A172 (cell line): ENCODE data around the gene TRPM2. TPM values are rescaled to one million over a fixed set of nuclear protein-coding genes. Genes with fewer than 3 reads are reported as not detected.
"Not testable (repeated sequence)": the region's sequence is repeated elsewhere in the genome, so short reads cannot be mapped to it uniquely, and the experiment has no call there.

Source experiments
- DNase-seq: peaks from one replicate; pipeline ENCODE4 v3.0.0-alpha.2; 2015; ENCODE audit warnings: low spot score
- total RNA-seq: library from RNA; depleted of rRNA; stranded (reverse); fragments of >200 nt; shearing (Covaris generic); gene quantifications from 2 replicates; pipeline ENCODE4 v1.2.3, GENCODE V29; 2014

Gene TRPM2
- total RNA-seq, 1 experiment from 2014 or later = 1.9 TPM

DNA sequence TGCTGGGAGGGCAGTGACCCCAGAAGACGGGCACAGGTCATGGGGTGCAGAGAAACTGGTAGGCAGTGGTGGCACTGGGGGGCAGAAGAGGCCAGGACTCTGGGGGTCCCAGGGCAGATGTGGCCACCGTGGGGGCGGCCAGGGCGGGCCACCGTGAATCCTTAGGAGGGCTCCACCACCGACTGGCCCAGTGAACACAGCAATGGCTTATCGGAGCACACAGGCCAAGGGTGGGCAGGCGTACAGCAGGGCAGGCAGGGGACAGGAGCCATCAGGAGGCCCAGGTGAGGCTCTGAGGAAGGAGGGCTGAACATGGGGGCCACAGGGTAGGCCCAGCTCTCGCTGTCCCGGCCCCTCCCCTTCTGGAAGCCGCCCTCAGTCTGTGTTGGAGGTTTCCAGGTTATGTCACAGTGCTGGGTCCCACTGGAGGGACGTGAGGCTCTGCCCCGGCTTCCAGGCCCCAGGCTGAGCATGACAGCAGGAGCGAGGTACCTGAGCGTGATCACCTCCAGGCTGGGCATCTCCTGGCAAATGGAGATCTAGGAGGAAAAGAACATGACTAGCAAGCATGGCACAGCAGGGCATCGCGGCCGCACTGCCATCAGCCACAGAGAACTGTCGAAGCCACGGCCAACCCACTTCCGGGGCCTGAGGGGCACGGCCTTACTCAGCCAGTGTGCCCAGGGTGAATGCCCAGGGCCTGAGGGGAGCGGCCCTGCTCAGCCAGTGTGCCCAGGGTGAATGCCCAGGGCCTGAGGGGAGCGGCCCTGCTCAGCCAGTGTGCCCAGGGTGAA is 18.0 kb upstream of the TRPM2 start:
- no peak for DNase-seq

DNA sequence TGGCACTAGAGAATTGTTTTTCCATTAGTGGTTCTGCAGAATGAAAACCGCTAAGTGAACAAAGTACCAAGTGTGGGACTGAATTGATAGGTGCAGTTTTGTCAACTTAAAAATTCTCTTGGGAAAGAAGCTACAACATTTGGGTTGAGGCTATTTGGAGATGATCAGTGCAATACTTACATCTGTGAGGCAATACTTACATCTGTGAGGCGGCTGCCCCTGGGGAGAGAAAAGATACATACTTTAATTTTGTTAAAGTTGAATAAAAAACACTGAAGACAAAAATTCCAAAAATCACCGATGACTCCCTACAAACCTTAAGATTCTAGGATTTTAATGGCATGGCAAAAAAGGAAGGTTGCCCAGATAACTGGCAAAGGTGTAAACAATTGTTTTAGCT is 16.0 kb upstream of the TRPM2 start:
- no peak for DNase-seq

DNA sequence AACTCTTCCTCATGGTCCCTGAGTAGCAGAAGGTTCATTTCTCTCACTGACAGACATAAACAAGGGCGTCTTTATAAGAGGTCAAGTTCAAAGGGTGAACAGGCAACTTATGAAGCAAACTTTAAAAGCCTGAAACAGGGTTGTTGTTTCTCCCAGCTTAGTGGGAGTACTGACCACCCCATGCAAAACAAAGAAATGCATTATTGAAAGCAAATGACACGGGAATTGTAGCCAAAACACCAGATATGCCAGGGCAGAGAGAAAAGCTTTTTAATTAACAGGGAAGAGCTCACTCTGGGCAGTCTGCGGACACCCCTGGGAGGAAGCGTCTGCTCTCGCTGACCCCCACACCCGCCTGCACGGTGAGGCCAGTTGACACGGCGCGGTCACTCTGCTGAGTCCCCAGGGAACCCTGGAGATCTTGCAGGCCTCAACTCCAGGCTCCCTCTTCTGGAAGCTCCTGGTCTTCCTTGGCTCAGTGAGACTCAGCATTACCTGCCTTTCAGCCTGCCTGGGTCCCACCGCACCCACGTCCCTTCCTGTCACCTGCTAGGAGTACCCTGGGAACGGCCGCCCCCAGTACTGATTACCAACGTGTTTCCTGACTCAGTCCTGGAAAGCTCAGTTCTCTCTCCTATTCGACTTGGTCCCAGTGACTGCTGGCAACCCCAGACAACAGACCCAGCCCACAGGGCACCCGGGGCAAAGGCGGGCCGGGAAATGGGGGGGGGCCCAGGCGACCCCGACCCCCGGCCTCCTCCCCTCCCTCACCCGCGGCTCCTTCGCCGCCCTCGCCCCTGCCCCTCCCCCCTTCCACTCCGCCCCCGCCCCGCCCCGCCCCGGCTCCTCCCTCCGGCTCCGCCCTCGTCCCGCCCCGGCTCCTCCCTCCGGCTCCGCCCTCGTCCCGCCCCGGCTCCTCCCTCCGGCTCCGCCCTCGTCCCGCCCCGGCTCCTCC is 15.2 kb upstream of the TRPM2 start:
- DNase-seq = peak; percentile 70

DNA sequence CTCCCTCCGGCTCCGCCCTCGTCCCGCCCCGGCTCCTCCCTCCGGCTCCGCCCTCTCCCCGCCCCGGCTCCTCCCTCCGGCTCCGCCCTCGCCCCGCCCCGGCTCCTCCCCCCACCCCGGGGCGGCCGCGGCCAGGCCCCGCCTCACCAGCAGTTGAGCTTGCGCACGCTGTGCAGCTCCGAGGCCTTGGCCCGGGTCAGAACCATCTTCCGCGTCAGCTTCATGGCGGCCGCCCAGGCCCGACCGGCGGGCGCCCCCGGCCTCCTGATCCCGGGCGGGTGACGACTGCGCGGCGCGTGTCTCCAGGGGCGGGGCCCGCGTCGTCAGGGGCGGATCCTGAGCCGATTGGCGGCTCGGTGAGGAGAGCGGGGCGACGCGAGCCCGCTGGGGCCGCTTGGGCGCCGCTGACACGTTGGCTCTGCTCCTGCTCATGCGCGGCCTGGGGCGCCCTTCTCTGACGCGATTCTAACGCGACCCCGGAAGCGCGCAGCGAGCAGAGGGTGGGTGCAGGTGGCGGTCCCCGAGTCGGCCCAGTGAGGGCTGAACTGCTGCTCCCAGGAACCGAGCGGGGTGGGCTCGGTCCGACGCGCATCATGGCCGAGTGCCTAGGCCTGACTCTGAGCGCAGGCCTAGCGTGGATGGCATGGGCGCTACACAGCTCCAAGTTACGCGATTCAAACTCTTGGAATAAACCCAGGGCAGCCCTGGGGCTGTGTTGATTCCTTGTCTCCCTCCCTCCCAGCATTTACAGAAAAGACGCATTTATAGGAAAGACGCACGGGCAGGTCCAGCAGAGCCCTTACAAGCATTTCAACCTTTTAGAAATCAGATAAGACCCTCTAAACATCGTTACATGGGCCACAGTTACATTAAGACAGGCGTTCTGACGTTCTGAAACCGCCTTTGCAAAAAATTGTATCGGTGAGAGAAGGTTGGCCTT is 14.2 kb upstream of the TRPM2 start, which contains the start of gene CFAP410:
CFAP410 (minus strand) TSS at position 420 of the 940 bp plus-strand sequence; CDS start at position 224, 196 bp downstream.
- DNase-seq = peak; percentile 92

DNA sequence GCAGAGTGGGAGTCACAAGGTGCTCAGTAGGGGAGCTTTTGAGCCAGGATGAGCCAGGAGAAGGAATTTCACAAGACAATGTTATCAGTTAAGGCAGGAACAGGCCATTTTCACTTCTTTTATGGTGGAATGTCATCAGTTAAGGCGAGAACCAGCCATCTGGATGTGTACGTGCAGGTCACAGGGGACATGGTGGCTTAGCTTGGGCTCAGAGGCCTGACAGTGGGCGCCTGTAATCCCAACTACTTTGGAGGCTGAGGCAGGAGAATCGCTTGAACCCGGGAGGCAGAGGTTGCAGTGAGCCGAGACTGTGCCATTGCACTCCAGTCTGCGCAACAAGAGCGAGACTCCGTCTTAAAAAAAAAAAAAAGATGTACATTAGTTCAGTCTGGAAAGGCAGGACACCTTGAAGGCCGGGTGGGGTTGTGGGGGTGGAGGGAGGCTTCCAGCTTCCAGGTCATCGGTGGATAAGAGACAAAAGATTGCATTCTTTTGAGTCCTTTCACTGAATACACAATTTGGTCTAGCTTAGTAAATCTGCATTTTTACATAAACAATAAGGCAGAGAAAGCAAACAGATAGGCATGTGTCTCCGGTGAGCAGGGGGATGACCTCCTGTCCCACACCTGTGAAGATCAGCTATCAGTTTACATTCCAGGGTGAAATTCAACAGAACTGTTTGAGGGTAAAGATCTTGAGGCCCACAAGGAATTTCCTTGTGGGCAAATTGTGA is 11.5 kb upstream of the TRPM2 start:
- not testable (repeated sequence) for DNase-seq

DNA sequence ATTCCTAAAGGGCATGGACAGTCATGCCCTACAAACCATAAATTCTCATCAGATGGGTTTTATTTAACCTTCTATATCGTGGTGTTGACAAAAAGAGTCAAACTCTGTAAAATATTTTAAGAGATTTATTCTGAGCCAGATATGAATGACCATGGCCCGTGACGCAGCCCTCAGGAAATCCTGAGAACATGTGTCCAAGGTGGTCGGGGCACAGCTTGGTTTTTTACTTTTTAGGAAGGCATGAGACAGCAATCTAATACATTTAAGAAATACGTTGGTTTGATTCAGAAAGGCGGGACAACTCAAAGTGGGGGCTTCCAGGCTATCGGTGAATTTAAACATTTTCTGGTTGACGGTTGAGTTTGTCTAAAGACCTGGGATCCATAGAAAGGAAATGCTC is 10.4 kb upstream of the TRPM2 start:
- not testable (repeated sequence) for DNase-seq

DNA sequence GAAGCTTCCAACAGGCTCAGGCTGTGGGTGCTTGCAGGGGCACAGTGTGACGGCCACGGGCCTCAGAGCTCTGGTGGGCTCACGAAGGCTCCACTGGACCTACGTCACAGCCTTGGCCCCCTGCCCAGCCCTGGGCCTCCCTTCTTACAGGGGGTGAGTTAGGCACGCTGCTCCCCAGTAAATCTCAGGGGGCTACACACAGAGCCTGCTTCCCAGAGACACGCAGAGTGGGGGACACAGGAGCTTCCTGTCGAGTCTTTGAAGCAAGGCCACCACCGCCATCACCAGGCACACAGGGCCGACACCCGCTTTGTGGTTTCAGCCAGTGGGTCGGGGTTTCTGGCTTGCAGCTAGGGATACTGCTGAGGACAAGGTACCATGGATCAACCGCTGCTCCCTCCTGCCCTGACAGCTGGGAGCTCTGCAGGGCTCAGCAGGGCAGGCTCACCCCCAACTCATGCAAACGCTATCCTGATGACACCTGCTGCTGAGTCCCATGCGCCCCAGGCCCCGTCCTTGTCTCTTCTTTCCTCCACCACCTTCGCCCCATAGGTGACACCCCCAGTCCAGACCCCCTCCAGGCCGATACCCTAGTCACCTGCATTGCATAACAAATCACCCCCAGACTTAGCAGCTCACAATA is 8.8 kb upstream of the TRPM2 start:
- DNase-seq = no peak

DNA sequence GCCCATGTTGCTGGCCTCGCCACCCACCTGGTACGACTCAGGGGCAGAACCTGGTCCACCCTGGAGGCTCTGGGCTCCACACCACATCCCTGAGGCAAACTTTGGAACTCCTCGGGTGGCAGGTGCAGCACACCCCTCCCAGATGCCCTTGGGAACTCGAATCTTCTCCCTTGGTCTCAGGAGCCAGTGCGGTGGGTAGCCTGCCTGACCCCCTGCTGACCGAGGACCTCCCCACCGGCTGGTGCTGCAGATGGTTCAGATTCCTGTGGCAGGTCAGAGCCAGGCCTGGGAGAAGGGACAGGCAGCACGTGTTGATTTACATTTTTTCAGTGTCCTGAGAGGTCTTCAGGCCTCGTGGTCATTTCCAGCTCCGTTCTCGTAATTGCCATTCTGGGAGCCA is 7.9 kb upstream of the TRPM2 start:
- DNase-seq = no peak

DNA sequence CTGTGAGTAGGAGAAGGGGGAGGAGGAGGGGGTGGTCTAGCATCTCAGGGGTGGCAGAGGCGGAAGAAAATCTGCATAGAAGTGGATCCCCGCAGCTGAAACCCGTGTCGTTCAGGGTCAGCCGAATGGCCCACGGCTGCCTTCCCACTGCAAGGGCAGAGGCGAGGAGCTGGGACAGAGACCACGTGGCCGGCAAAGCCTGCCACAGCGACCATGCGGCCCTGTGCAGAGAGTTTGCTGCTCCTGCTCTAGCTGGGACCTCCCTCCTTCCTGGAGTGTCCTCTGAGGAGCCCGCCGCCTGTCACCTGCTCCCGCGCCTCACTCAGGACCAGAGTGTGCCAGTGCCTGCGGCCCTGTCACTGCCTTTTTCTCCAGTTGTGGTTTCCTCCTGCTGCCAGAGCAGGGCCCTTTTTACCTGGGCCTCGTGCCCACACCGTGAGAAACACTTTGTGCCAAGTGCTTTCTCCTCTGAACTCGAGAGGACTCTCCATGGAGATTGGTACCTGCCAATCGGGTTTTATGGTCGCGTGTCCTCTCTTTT is 5.4 kb upstream of the TRPM2 start:
- no peak for DNase-seq

DNA sequence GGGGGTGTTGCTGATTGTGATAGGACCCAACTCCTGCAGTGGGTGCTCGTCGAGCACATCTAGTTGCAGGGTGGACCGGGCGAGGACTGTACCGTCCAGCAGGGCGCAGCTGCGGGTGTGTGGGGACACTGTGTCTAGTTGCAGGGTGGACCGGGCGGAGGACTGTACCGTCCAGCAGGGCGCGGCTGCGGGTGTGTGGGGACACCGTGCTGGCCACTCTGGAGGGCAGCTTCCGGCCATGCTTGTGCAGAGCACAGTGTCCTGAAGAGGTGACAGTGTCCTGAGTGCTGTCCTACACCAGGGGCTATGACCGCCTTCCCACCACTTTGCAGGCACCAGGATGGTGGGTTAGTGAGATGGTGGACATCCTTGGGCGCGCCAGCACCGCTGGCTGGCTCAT is 4.6 kb upstream of the TRPM2 start:
- DNase-seq = no peak

DNA sequence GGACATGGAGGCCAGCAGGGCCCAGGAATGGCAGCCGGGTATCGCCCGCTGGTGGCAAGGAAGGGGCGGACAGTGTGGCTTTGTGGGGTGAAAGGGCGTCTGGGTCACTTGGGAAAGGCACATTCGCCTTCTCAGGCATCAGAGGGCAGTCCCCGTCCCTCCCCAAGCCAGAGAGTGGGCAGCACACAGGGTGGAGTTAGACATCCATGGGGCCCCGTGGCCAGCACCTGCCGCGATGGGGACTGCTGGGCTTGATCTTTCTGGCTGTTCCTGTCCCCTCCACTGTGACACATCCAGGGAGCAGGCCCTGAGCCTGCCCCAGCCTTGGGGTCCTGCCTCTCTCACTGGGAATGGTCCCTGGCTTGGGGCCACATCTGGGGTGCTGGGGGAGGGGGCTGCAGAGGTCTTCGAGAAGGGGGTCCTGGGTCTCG is 4.0 kb upstream of the TRPM2 start:
- DNase-seq = no peak

DNA sequence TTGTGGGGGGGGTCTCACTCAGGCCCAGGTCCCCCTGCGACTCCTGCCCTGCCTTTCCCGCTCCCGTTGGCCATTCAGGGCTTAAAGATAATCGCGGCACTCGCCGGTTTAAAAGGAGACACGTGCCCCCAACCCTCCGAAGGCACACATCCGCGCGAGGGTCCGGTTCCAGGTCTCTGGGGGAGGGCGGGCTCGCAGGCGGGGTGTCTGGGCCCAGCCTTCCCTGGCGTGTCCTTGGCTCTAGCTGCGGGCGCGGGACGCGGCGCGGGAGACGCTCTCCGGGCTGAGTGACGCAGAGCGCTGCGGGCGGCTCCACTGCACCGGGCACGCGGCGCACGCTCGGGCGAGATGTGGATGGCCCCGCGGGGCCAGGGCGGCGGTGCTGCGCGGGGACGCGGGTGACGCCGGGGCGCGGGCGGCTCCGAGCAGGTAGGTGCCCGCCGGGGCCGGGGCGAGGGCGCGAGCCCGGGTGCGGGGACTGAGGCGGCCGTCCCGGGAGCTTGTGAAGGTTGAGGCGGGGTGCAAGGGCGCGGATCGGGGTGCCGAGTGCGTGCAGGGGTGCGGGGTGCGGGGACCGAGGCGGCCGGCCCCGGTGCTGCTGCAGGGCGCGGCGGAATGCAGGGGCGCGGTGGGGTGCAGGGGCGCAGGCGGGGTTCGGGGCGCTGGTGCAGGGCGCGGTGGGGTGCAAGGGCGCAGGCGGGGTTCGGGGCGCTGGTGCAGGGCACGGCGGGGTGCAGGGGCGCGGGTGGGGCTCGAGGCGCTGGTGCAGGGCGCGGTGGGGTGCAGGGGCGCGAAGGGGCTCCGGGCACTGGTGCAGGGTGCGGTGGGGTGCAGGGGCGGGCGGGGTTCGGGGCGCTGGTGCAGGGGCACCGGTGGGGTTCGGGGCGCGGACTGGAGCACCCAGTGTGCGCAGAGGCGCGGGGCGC is 3.3 kb upstream of the TRPM2 start:
- no peak for DNase-seq

DNA sequence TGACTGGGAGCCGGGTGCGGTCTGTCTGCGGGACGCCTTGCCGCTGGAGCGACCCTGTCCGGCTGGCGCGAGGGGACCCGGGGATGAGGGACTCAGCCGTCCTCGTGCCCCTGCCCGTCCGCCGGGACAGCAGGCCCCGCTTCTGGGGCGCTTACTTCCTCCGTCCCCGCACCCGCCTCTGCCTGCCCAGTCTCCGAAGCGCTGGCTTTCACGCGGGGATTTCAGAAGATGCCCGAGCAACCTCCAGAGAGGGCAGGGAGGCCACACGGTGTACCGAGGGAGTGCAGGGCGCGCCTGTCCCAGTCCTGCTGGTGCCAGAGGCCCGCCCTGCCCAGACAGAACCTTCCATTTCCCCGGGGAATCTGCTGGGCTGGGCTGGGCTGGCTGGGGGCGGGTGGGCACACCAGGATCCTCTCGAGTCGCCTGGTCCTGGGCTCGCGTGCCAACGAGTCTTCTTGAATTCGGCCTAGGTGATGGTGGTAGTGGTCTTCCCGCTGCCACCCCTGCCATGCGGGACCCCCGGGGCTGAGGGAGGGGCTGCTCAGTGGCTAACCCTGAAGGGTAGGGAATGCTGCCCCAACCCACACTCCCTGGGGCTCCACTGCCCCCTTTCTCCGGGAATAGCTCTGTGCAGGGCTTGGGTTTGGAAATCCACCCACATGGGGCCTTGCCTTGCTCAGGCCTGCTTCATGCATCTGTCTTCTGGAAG is 2.5 kb upstream of the TRPM2 start:
- no peak for DNase-seq

DNA sequence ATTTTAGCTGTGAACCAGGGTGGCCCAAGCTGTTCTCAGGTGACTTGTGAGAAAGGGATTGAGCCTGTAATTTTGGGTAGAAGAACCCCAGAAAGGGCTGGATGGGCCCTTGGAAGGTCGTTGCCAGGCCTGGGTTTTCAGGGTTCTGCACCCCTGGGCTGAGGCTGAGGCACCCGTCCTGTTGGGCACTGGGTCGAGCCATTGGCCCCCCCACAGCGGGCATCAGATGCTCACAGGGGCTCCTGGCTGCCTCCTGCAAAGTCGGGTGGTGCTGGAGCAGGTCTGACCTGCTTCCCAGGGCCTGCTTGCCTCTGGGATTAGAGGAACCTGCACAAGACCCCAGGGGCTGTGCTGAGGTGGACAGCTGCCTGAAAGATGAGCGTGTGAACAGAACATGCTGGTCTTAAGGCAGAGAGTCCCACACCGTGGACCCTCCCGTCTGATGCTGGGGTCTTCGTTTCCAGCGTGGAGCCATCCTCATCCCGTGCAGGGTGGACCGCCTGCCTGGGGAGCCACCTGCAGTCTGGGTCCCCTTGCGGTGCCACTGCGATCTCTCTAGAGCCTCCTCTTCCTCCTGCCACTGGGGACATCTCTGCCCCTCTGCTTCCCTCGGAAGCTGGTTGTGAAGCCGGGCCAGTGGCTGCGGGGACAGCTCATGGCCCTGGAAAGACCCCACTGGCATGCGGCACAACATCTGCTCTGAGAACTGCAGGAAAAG is 1.7 kb upstream of the TRPM2 start:
- no peak for DNase-seq

DNA sequence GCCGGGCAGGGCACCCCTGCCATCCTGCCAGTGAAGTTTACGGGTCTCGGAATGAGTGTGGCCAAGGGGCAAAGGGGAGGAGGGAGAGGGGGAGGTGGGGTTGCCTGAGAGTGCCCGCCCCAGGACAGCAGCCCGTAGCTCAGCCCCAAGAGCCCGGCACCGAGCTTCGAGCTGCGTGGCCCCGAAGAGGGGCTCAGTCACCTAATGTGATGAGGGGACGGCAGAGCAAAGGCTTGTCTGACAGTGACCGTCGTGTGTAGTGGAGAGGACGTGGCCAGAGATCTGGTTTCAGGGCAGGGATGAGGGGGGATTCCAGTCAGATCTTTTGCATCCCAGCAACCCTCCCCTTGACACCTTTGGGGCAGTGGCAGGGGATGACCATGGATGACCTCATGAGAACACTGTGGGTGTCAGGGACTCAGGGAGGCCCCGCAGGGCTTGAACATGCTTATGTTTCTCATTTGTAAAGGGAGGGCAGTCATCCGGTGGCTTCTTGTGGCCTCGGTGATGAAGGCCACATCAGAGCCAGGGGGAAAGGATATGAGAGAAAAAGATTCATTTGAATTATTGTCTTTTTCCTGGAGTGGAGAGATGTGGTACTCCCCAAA is 1.1 kb upstream of the TRPM2 start:
- DNase-seq = no peak

DNA sequence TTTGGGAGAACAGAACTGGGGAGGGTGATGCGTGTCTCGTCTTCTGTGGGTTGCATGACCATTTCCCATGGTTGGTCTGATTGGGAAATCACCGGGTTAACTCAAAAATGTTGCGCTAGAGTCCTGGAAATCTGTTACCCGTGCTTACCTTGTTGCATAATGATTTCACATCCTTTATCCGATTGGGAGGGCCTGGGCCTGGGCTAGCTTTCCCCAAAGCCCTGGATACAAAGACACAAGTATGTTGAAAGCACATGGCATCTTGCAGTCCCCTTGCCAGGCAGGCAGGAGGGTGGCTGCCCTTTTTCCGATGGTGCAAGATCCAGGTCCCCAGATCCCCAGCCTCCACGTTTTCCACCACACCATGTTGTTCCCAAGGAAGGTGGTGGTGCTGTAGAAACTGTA is 582 bp downstream of the TRPM2 start:
- no peak for DNase-seq
